ENCODE data around the gene SEMA3E.
"Not testable (repeated sequence)": the region's sequence is repeated elsewhere in the genome, so short reads cannot be mapped to it uniquely, and the experiment has no call there.

Gene SEMA3E

GRCh38 chr7:83447681-83448080 lies 201.3 kb downstream of the SEMA3E start:
- no peak for DNase-seq

- DNase-seq, result no peak
Measured at GRCh38 chr7:83446102-83446669, 202.8 kb downstream of the SEMA3E start.

GRCh38 chr7:83442911-83443310 lies 206.0 kb downstream of the SEMA3E start:
- no peak for DNase-seq

- no peak for DNase-seq
Measured at GRCh38 chr7:83439026-83439425, 209.9 kb downstream of the SEMA3E start.

DNA sequence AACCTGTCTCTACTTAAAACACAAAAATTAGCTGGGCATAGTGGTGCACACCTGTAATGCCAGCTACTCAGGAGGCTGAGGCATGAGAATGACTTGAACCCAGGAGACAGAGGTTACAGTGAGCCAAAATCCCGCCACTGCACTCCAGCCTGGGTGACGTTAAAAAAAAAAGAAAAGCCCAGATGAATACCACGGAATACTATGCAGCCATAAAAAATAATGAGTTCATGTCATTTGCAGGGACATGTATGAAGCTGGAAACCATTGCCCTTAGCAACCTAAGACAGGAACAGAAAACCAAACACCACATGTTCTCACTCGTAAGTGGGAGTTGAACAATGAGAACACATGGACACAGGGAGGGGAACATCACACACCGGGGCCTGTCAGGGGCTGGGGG lies 218.7 kb downstream of the SEMA3E start:
- DNase-seq, result not testable (repeated sequence)

DNA sequence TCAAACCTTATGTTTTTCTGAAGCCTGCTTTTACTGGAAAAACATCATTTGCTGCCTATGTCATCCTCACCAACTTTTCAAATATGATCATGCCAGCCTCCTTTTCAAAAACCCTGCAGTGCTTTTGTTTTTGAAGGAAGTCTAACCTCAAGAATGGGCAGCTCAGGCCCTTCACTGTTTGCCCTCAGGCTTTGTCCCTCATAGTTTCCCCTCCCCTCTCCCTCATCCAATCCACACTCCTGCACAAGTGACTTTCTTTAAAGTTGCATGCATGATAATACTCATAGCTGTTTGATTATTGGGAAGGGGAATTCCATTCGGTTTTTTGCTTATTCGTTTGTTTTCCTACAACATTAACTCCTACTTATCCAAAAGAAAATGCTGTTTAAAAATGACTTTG lies 219.4 kb downstream of the SEMA3E start:
- no peak for DNase-seq

DNA sequence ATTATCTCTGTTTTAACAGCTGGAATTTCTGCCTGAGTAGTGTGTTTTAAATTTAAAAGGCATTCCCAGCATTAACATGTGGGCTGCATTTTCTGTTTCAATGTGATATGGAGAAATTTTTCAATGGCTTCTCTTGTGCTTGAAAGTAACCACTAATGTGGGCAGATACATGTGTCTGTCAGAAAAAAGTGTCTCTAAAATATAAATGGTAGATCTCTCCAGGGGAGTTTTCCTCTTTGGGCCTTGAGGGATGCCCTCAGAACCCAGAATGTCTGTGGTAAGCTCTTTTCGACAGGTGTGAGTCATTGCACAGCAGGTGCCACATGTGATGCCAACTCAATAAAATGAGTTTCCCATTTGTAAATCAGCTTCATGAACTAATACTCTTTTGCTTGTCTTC lies 221.1 kb downstream of the SEMA3E start:
- no peak for DNase-seq

GRCh38 chr7:83426325-83426724 lies 222.6 kb downstream of the SEMA3E start:
- DNase-seq, result no peak

DNA sequence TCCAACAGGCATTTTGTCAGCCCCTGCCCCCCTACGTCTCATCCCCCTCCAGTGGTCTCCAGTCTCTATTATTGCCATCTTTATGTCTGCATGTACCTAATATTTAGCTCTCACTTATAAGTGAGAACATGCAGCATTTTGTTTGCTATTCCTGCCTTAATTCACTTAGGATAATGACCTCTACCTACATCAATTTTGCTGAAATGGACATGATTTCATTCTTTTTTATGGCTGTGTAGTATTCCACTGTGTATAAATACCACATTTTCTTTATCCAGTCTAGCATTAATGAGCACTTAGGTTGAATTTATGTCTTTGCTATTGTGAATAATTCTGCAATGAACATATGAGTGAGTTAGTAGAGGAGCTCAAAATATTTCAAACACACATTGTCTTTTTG lies 229.9 kb downstream of the SEMA3E start:
- DNase-seq, result no peak

- DNase-seq, result no peak
Measured at GRCh38 chr7:83415840-83416239, 233.1 kb downstream of the SEMA3E start.

DNA sequence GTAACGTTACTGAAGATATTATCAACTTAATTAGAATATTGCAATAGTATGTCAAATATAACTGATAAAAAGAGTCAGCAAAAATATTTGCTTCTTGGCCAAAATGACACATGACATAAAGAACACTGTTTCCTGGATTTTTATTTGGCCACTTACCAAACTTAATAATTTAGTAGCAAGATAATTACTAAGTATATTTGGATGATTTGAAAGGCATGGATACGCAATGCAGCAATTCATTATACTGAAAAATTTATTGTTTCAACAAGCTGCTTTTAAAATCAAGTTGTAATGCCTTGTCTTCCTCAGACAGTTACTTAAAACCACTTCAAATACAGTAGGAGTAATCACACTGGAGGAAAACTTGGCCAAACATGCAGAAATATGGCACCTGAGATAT lies 234.0 kb downstream of the SEMA3E start:
- DNase-seq, result no peak

GRCh38 chr7:83413831-83414230 lies 235.1 kb downstream of the SEMA3E start:
- DNase-seq, result no peak

DNA sequence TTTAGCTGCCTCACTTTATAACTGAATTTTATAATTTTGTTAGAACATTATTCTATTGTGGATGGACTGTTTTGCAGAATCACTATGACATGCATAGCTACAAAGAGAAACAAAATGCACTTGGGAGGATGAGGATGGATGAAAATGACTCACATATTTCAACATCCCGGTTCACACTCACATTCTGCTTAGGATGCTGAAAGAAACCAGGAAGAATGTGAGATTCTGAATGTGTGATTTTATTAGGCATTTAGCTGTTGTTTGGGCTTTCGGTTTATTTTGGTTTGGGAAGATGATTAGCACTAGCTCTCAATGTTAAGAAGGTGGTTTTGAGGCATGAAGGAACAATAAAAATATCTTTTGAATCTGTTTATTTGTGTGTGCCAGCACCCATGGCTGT lies 235.5 kb downstream of the SEMA3E start:
- no peak for DNase-seq

- no peak for DNase-seq
Measured at GRCh38 chr7:83410989-83411591, 237.8 kb downstream of the SEMA3E start.

DNA sequence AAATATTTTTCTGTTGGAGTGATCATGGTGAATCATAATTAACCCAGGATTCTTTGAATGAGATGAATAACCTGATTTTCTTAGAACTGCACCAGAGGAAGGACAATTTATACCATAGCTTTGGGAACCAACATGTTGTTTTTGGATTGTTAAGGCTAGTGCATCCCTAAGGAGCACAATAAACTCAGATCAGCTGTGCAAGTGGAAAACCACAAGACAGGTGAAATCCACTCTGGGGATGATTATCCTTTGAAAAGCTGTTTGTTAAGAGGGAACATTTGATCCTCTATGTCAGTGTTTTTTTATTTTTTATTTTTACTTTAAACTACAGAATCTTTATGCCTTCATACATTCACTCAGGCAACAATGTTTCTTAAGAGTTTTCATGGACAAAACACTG lies 254.2 kb downstream of the SEMA3E start:
- DNase-seq, result no peak

GRCh38 chr7:83388436-83388835 lies 260.5 kb downstream of the SEMA3E start:
- no peak for DNase-seq

- DNase-seq, result no peak
Measured at GRCh38 chr7:83366629-83367028, 282.3 kb downstream of the SEMA3E start.

GRCh38 chr7:83365746-83366145 lies 283.2 kb downstream of the SEMA3E start:
- DNase-seq, result no peak

DNA sequence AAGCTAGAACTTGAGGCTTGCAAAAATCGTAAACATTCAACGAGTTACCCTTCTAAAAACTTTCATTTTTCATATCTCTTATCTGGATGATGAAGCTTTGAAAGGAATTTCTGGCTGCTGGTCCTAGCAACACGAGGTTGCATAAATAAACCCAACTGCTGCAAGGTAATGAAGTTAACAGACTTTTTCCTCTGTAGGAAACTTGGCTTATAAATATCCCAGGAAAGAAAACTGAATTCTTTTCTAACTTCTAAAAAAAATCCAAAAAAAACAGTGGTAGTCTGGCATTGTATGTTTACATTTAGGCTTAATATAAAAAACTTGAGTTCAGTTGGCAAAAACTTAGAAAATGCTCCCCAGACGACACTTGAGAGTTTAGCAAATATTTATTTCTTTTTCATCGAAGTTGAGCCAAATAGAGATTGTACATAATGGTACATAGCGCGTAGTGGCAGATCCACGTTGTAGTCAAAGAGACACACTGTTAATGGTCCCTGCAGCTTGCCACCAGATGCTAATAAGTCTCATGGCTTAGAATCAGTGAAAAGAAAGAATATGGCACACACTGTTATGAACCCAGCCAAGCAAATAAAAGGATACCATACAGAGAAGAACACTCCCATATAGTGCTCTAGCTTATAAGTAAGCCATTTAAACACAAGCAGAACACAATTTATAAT lies 285.9 kb downstream of the SEMA3E start:
- DNase-seq, result no peak

GRCh38 chr7:83359108-83359507 lies 289.8 kb downstream of the SEMA3E start:
- DNase-seq, result no peak

GRCh38 chr7:83355143-83355542 lies 293.8 kb downstream of the SEMA3E start:
- no peak for DNase-seq

DNA sequence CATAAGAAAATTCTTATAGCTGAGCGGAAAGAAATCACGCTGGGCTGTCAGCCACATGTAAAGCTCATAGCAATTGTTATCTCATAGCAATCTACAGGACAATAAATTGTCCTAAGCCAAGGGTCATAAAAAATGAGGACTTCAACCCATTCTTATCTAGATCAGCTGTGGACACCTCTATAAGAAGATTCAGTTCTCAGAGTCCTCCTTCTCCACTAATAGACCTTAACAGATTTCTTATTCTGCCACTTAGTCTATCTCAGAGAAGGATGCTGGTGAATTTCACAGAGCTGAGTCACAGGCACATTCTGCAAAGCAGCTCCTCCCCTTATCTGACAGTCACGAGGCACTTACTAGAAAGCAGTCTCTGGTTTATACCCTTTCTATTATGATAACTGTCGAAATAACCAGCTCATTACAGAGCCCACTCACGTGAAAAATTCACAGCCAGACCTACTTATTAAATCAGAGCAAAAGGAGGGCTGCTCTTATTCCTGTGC lies 300.9 kb downstream of the SEMA3E start:
- no peak for DNase-seq

DNA sequence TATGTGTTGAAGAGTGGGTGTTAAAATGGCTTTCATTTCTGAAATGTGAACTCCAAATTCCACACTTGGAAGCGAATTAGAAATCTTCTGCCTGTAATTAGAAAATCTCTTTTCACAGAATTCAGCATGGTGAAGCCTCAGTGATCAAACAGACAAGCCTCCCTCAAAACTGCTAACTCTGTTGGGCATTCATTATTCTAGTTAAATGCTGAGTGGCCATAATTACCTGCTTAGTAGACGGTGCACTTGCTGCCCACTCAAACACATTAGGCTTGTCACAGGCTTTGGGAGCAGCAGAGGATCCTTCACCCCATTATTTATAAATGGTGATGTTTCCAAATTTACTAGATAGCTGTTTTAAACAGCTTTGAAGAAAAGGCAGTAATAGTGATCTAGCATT lies 309.0 kb downstream of the SEMA3E start:
- DNase-seq, result no peak

DNA sequence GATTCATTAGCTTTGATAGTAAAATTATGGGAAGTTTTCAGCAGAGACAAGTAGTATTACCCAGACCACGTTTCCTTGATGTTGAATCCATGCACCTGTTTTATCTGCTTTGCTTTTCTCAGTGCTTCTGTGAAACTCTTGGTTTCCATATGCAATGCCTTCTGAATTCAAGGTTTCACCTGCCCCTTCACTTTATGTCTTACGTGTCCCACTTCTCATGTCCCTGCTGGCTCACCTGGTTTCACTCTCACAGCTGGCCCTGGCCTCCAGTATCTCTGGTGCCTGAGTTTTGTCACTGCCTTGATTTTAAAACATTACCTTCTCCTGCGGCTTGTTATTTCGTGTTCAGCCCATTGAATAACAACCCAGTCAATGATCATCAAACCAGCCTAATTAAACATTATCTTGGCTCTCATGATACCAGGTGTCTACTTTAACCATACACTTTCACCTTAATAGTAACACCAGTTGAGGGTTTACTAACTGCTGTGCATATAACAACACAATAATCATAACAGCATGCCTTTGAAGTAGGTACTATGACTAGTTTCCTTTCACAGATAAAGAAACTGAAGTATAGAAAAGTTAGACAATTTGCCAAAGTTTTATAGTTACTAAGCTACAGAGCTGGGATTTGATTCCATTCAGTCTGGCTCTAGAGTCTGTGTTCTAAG lies 310.5 kb downstream of the SEMA3E start:
- DNase-seq, result no peak

All from activated CD4-positive, alpha-beta T cell treated with anti-CD3 and anti-CD28 coated beads, Interleukin-2, amount 50 U/mL, for 48 hours (primary cell).